Activated T-cell treated with anti-CD3 and anti-CD28 coated beads, Interleukin-2, amount 50 U/mL, for 72 hours (primary cell): ENCODE data around the gene DUSP9. TPM values are rescaled to one million over a fixed set of nuclear protein-coding genes. Genes with fewer than 3 reads are reported as not detected.

Experiments
- ATAC-seq, 2 donors: fragments of 150-1000 bp; cut with Tn5 transposase; replicated peaks in 1 of 2; 2 replicates each; pipeline ENCODE4 v1.10.0; 2021; ENCODE audit warnings: moderate library complexity in 2 of 2, mild to moderate bottlenecking in 1 of 2
- DNase-seq, 2 donors: peaks; one replicate each; pipeline ENCODE4 v3.0.0; 2021 to 2022; ENCODE audit warnings: mixed read lengths in 1 of 2
- H3K27ac Mint-ChIP-seq: one replicate; pipeline ENCODE4 v1.8.0; 2022; ENCODE audit warnings: mild to moderate bottlenecking, moderate library complexity, mixed read lengths
- H3K27me3 Mint-ChIP-seq: one replicate; pipeline ENCODE4 v1.8.0; 2022; ENCODE audit warnings: low read depth, mixed read lengths
- H3K36me3 Mint-ChIP-seq, 2 donors: one replicate each; pipeline ENCODE4 v1.8.0; 2022; ENCODE audit warnings: mixed read lengths in 2 of 2, mild to moderate bottlenecking in 1 of 2; ENCODE audit not compliant: insufficient read depth in 2 of 2
- H3K4me1 Mint-ChIP-seq: one replicate; pipeline ENCODE4 v1.8.0; 2022; ENCODE audit warnings: low read depth, mixed read lengths
- H3K4me3 Mint-ChIP-seq, 2 donors: one replicate each; pipeline ENCODE4 v1.8.0; 2022; ENCODE audit warnings: mild to moderate bottlenecking in 2 of 2, mixed read lengths in 2 of 2, moderate library complexity in 2 of 2
- H3K9me3 Mint-ChIP-seq, 2 donors: one replicate each; pipeline ENCODE4 v1.8.0; 2022; ENCODE audit warnings: mixed read lengths in 2 of 2
- total RNA-seq, 2 donors: library from RNA; stranded (reverse); gene quantifications; one replicate each; pipeline ENCODE4 v1.2.3, GENCODE V29; 2022

The DUSP9 gene
- total RNA-seq, 2 donors from 2014 or later = not detected

DNA sequence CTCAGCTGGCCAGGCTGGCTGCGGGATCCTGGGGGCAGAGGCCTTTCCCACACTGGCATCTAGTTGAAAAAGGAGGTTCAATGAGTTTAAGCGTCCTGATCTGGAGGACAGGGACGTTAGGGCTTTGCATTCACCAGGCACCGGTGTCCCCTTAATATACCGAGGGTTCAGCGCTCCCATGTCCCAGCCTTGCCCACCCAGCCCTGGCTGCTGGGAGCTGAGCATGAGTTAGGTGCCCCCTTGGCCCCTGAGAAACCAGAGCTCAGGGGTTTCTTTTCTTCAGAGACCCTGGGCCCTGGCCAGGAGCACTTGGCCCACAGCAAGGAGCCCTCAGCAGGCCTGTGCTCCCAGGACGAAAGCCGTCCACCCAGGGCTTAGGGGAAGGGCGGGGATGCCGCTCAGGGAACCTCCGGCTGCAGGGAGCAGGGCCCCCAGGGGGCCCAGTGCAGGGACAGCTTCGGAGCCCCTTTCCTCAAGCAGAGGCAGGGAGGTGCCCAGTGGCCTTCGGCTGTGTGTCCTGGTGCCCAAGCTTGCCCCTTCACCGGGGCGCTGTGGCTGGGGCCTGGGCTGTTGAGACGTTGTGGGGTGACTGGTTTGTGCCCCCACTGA lies 20.9 kb upstream of the DUSP9 start:
- no peaks in the 10 kb centered on the region for H3K4me1 Mint-ChIP-seq
- H3K27ac Mint-ChIP-seq = no peak overlapping the region
- H3K9me3 Mint-ChIP-seq = peaks cover 0 to 3% of the 10 kb centered on the region in 2 donors
- peaks cover 4% of the 10 kb centered on the region for H3K27me3 Mint-ChIP-seq
- H3K4me3 Mint-ChIP-seq = no peak overlapping the region
- DNase-seq (no peak), ATAC-seq (no peak)
- H3K36me3 Mint-ChIP-seq = peaks cover 0 to 3% of the 10 kb centered on the region in 2 donors

DNA sequence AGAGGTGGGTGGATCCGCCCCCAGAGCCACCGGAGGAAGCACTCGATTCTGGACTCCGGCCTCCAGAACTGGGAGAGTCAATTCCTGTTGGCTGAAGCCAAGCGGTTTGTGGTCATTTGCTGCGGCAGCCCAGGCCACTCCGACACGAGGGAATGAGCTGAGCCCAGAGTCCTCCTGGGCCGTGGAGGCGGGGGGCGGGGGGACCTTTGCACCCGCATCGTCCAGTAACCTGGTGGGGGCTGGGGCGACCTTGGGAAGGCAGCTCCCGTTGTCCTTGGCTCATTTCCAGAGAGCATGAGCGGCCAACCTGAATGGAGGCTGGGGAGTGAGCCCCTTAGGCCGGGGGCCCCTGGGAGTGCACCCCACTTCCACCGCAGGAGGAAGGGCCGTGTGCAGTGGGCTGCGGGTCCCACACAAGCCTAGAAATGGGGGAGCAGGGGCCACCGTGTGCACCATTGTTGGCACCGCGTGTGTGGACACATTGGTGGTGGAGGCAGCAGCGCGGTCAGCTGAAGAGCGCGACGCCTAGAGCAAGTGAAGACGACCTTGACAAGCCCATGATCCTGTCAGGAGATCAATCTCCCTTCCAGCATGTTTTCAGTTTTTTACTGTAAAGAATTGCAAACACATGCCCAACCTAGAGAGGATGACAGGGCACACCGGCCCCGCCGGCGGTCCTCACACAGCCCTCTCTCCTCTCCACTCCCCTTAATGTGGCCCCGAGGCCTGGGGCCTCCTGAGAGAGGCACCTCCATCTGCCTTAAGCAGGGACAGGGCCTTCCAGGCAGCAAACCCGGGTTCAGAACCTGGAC lies 19.9 kb upstream of the DUSP9 start:
- Mint-ChIP-seq H3K4me3 (no peak overlapping the region), H3K36me3 (peaks cover 0 to 4% of the 10 kb centered on the region in 2 donors), H3K9me3 (peaks cover 0 to 4% of the 10 kb centered on the region in 2 donors), H3K4me1 (no peaks in the 10 kb centered on the region), H3K27me3 (peaks cover 7% of the 10 kb centered on the region), H3K27ac (no peak overlapping the region)
- DNase-seq = no peak
- ATAC-seq = no peak

DNA sequence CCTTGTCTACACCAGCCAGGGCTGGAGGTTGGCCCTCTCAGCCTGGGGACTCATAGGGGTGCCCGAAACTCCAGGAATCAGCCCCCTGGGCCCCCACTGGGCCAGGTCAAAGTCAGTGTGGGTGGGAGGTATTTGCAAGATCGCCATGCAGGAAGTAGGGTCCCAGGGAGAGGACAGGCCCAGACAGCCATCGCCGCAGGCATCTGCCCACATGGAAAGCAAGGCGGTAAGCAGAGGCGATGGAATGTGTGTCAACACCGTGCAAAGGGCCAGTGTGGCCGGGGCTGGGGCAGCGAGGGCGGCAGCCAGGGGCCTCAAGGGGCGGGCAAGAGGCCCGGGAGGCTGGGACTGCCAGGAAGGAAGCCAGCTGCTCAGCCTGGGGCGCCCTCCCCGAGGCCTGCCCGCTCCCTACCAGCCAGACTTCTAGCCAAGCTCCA lies 19.3 kb upstream of the DUSP9 start:
- DNase-seq = no peak

DNA sequence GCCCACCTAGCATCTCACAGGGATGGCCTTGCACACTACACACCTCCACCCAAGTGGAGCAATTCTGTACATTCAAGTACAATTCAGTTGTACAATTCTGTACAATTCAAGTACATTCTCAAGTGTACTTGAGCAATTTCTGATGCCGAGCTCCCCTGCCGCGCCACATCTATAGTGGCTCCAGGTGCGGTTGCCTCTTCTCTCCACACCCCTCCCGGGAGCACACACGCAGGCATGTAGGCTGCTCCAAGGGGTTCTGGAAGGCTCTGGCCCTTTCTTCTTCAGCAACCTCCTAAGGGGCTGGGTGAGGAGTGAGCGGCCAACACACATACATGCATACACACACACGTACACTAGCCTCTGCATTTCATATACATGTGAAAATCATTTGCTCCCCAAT lies 18.9 kb upstream of the DUSP9 start:
- H3K27ac Mint-ChIP-seq = no peak overlapping the region
- no peak overlapping the region for H3K4me3 Mint-ChIP-seq
- peaks cover 0 to 4% of the 10 kb centered on the region in 2 donors for H3K9me3 Mint-ChIP-seq
- H3K27me3 Mint-ChIP-seq = peaks cover 7% of the 10 kb centered on the region
- H3K4me1 Mint-ChIP-seq = no peaks in the 10 kb centered on the region
- no peak for ATAC-seq
- DNase-seq = no peak
- peaks cover 0 to 4% of the 10 kb centered on the region in 2 donors for H3K36me3 Mint-ChIP-seq

More for the DNA sequence above, 19.3 kb upstream of the DUSP9 start:
- H3K36me3 Mint-ChIP-seq = peaks cover 0 to 4% of the 10 kb centered on the region in 2 donors
- ATAC-seq = no peak
- peaks cover 7% of the 10 kb centered on the region for H3K27me3 Mint-ChIP-seq
- no peak overlapping the region for H3K27ac Mint-ChIP-seq
- H3K9me3 Mint-ChIP-seq = peaks cover 0 to 4% of the 10 kb centered on the region in 2 donors
- H3K4me3 Mint-ChIP-seq = no peak overlapping the region
- no peaks in the 10 kb centered on the region for H3K4me1 Mint-ChIP-seq

DNA sequence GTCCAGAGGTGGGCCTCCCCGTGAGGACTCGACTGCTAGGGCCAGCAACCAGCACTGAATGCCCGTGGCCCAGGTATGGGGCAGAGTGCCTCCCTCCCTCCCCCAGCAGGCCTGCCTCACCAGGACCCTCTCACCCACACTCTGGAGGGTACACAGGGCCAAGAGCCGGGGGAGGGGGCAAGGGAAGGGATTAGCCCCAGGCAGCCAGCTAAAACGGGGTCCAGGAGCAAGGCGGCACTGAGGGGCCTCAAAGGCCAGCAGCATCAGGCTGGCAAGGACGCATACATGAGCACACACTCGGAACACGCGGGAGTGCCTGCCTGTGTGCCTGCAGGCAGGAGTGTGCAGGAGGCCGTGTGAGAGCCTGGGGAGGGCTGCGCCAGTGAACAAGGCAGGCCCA lies 18.3 kb upstream of the DUSP9 start:
- peaks cover 0 to 4% of the 10 kb centered on the region in 2 donors for H3K9me3 Mint-ChIP-seq
- H3K27ac Mint-ChIP-seq = no peak overlapping the region
- no peak overlapping the region for H3K4me3 Mint-ChIP-seq
- ATAC-seq (no peak), DNase-seq (no peak)
- H3K27me3 Mint-ChIP-seq = peaks cover 7% of the 10 kb centered on the region
- no peaks in the 10 kb centered on the region for H3K4me1 Mint-ChIP-seq
- H3K36me3 Mint-ChIP-seq = peaks cover 0 to 4% of the 10 kb centered on the region in 2 donors

DNA sequence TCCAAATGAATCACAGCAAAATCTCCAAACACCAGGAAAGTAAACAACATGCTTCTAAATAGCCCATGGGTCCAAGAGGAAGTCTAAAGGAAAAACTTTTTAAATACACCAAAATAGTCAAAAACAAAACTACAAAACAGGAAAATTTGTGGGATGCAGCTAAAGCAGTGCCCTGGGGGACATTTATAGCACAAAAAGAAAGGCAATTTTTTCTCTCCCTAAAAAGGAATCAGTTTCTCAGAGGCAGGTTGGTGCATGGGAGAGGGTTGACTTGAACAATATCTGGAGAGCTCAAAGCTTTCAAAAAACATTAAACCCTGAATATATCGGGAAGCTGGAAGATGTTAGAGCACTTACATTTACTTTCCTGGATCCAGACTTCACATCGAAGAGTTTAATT lies 15.7 kb upstream of the DUSP9 start:
- ATAC-seq = no peak
- H3K4me3 Mint-ChIP-seq = no peak overlapping the region

DNA sequence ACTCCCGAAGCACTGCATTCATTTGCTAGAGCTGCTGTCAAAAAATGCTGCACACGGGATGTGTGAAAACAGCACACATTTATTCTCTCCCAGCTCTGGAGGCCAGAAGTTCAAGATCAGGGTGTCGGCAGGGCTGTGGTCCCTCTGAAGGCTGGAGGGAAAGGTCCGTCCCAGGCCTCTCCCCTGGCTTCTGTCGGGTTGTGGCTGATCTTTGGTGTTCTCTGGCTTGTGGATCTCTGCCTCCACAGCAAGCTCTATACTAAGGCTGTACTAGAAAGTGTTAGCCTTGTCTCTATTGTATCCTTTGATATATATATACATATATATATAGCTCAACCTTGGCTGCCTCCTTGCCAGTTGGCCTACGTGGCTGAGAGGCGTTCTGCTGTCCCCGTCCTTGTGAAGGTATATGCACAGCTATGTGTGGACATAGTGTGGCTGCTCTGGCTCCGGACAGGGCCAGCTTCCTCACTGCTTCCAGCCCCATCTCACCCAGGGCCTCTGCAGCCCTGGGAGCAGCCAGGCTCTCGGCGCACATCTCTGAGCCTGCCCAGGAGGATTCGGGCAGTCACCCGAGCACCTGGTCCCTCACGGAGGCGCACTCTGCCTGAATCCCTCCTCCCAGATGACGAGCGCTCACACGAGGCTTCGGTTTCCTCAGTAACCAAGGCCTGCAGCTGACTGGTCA lies 15.0 kb upstream of the DUSP9 start:
- Mint-ChIP-seq H3K27ac (no peak overlapping the region), H3K4me3 (no peak overlapping the region), H3K36me3 (peaks cover 0 to 4% of the 10 kb centered on the region in 2 donors), H3K9me3 (peaks cover 0 to 4% of the 10 kb centered on the region in 2 donors), H3K27me3 (peaks cover 7% of the 10 kb centered on the region), H3K4me1 (no peaks in the 10 kb centered on the region)
- no peak for ATAC-seq
- DNase-seq = no peak

More for the DNA sequence above, 15.7 kb upstream of the DUSP9 start:
- no peaks in the 10 kb centered on the region for H3K4me1 Mint-ChIP-seq
- H3K27ac Mint-ChIP-seq = no peak overlapping the region
- DNase-seq = no peak
- peaks cover 0 to 4% of the 10 kb centered on the region in 2 donors for H3K36me3 Mint-ChIP-seq
- peaks cover 0 to 4% of the 10 kb centered on the region in 2 donors for H3K9me3 Mint-ChIP-seq
- peaks cover 7% of the 10 kb centered on the region for H3K27me3 Mint-ChIP-seq

DNA sequence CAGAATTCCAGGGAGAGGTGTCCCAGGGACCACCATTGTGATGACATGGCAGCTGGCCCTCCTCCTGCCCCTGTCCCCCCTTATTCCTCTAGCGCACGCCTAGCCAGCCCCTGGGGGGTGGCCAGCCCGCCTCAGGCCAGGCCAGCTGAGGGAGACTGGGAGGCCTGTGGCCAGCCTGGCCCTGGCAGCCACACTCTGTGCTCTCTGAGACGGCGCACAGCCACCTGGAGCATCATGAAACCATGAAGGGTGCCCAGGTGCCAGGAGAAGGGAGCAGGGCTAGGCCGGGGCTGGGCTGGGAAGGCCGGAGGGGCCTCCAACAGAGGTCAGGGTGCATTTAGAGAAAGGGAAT lies 14.4 kb upstream of the DUSP9 start:
- peaks cover 0 to 4% of the 10 kb centered on the region in 2 donors for H3K36me3 Mint-ChIP-seq
- H3K27ac Mint-ChIP-seq = no peak overlapping the region
- no peak overlapping the region for H3K4me3 Mint-ChIP-seq
- ATAC-seq (no peak), DNase-seq (no peak)
- peaks cover 0 to 4% of the 10 kb centered on the region in 2 donors for H3K9me3 Mint-ChIP-seq
- H3K4me1 Mint-ChIP-seq = no peaks in the 10 kb centered on the region
- H3K27me3 Mint-ChIP-seq = peaks cover 7% of the 10 kb centered on the region

DNA sequence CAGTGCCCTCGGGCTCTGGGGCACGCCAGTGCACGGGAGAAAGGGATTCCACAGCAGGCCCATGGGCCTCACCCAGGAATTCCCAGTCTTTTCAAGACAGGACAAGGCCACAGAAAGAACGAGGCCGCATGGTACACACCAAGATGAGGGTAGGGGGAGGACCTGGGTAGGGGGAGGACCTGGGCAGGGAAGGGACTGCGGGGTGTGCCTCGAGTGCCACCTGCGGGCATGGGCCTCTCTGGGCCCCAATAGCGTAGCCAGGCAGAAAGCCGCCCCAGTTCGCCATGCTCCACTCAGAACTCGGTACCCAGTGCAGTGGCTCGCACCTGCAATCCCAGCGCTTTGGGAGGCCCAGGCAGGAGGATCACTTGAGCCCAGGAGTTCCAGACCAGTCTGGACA lies 14.0 kb upstream of the DUSP9 start:
- Mint-ChIP-seq H3K4me1 (no peaks in the 10 kb centered on the region), H3K27ac (no peak overlapping the region), H3K36me3 (peaks cover 0 to 4% of the 10 kb centered on the region in 2 donors), H3K9me3 (peaks cover 0 to 4% of the 10 kb centered on the region in 2 donors), H3K27me3 (peaks cover 7% of the 10 kb centered on the region), H3K4me3 (no peak overlapping the region)
- no peak for DNase-seq
- no peak for ATAC-seq

DNA sequence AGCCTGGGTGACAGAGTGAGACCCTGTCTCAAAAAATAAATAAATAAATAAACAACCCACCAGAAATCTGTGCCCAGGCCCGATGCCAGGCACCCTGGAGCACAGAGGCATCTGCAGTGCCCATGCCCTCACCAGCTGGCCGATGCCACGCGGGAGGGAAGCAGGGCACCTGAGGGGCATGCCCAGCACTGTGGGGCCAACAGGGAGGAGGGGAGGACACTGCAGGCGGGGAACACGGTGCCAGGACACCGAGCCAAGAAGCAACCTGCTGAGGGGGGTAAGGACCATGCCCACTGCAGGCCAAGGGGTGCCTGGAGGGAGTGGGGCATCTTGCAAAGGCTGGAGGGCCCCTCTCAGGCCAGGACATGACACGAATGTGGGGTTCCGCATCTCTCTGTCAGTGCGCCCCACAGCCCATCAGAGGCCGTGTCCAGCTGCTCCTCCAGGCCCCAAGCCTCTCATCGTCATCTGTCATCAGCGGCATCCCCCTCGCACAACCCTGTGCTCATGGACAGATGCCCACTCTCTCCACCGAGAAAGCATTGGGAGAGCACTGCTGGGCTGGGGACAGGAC lies 13.3 kb upstream of the DUSP9 start:
- no peaks in the 10 kb centered on the region for H3K4me1 Mint-ChIP-seq
- peaks cover 0 to 4% of the 10 kb centered on the region in 2 donors for H3K36me3 Mint-ChIP-seq
- no peak overlapping the region for H3K27ac Mint-ChIP-seq
- no peak overlapping the region for H3K4me3 Mint-ChIP-seq
- peaks cover 0 to 4% of the 10 kb centered on the region in 2 donors for H3K9me3 Mint-ChIP-seq
- peaks cover 7% of the 10 kb centered on the region for H3K27me3 Mint-ChIP-seq
- DNase-seq = no peak
- no peak for ATAC-seq

DNA sequence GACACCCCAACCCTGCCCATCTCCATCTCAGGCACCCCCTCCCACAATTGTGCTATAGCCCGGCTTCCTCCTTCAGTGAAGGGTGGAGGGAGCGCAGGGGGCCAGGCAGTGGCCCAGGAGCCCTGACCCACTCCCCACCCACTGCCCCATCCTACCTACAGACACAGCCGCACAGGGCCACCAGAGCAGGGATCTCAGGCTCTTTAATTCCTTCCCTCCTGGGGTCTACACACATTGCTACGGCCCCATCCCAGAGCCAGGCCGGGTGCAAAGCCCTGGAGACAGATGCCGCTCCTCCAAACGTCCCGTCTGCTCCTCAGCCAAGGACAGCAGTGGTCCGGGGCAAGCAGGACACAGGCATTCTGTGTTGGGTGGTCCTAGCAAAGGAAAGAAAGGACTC lies 12.8 kb upstream of the DUSP9 start:
- Mint-ChIP-seq H3K9me3 (peaks cover 0 to 4% of the 10 kb centered on the region in 2 donors), H3K4me3 (no peak overlapping the region), H3K27ac (no peak overlapping the region), H3K4me1 (no peaks in the 10 kb centered on the region), H3K27me3 (peaks cover 7% of the 10 kb centered on the region), H3K36me3 (peaks cover 0 to 4% of the 10 kb centered on the region in 2 donors)
- no peak for DNase-seq
- no peak for ATAC-seq

DNA sequence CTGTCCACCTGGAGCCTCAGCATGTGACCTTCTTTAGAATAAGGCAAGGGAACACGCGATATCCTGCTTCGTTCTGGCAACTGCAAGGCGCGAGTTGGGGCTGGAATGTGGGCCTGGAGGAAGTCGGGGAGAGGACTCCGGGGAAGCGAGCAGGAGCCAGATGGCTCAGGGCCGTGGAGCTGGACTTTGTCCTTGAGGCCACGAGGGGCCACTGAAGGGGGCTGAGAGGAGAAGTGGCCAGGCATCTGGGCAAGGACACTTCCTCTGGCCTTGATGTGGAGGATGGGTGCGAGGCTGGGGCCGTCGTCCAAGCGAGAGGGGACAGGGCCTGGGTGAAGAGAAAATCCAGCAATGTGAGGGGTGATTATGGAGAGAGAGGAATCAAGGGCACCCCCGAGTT lies 12.2 kb upstream of the DUSP9 start:
- DNase-seq (no peak), ATAC-seq (no peak)
- Mint-ChIP-seq H3K9me3 (peaks cover 0 to 4% of the 10 kb centered on the region in 2 donors), H3K4me1 (no peaks in the 10 kb centered on the region), H3K36me3 (peaks cover 0 to 4% of the 10 kb centered on the region in 2 donors), H3K27ac (no peak overlapping the region), H3K27me3 (peaks cover 7% of the 10 kb centered on the region), H3K4me3 (no peak overlapping the region)

DNA sequence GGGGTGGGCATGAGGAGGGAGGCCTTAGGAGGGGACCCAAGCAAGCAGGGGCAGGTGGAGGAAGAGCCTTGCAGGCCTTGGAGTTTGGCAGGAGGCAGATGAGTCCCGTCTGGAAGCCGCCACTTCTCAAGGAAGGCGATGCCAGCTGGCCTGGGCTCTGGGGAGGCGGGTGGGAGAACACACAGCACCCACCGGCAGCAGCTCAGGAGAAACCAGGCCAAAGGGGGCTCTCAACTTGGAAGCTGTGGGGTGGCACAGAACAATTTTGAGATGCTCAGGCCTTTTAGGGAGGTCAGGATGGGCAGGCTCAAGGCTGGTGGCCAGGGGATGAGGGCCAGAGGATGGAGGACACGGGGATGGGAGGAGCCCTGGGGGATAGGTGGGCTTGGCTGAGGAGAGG lies 11.6 kb upstream of the DUSP9 start:
- H3K27ac Mint-ChIP-seq = no peak overlapping the region

More for the DNA sequence above, 11.6 kb upstream of the DUSP9 start:
- peaks cover 0 to 4% of the 10 kb centered on the region in 2 donors for H3K9me3 Mint-ChIP-seq
- H3K4me1 Mint-ChIP-seq = no peaks in the 10 kb centered on the region
- DNase-seq = no peak
- H3K27me3 Mint-ChIP-seq = peaks cover 7% of the 10 kb centered on the region
- ATAC-seq = no peak
- peaks cover 0 to 4% of the 10 kb centered on the region in 2 donors for H3K36me3 Mint-ChIP-seq
- H3K4me3 Mint-ChIP-seq = no peak overlapping the region
